ENCODE data around the gene SPG11. TPM values are rescaled to one million over a fixed set of nuclear protein-coding genes. Genes with fewer than 3 reads are reported as not detected.
"Not testable (repeated sequence)": the region's sequence is repeated elsewhere in the genome, so short reads cannot be mapped to it uniquely, and the experiment has no call there.

SPG11 gene
- total RNA-seq, 4 donors from 2014 or later, result 45.2 to 82.8 (median 55.5) TPM

DNA sequence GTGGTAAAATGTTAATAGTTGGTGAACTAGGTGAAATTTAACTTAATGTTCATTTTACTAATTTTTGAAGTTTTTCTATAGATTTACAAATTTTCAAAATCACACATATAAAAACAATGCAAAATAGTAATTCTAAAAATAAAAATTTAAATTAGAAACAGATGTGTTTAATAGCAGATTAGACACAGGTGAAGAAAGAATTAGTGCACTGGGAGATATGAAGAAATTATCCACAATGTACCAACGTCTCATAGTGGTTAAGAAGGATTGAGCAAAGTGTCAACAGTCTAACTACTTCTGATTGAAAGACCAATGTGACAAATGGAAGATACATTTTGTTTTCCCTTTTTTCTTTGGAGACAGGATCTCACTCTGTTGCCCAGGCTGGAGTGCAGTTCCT is 26.5 kb downstream of the SPG11 start:
- Histone ChIP-seq H3K36me3 (peaks cover 0 to 79% of the 10 kb centered on the region in 2 donors), H3K27ac (no peak overlapping the region)
- no peak for ATAC-seq

DNA sequence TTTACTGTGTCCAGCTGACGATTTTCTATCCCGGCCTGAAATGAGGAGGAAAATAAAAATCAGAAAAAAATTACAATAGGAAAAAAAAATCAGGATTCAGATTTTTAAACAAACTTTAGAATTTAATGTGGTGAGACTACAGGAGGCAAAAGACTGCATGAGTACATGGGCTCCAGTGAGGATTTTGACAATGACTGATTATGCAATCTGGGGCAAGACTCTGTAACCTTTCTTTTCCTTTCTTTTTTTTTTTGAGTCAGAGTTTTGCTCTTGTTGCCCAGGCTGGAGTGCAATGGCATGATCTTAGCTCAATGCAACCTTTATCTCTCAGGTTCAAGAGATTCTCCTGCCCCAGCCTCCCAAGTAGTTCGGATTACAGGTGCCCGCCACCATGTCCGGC is 29.9 kb downstream of the SPG11 start:
- ATAC-seq, result no peak
- no peaks in the 10 kb centered on the region for H3K9me3 ChIP-seq

More for the DNA sequence above, 26.5 kb downstream of the SPG11 start:
- TF ChIP-seq, protein P1, sequence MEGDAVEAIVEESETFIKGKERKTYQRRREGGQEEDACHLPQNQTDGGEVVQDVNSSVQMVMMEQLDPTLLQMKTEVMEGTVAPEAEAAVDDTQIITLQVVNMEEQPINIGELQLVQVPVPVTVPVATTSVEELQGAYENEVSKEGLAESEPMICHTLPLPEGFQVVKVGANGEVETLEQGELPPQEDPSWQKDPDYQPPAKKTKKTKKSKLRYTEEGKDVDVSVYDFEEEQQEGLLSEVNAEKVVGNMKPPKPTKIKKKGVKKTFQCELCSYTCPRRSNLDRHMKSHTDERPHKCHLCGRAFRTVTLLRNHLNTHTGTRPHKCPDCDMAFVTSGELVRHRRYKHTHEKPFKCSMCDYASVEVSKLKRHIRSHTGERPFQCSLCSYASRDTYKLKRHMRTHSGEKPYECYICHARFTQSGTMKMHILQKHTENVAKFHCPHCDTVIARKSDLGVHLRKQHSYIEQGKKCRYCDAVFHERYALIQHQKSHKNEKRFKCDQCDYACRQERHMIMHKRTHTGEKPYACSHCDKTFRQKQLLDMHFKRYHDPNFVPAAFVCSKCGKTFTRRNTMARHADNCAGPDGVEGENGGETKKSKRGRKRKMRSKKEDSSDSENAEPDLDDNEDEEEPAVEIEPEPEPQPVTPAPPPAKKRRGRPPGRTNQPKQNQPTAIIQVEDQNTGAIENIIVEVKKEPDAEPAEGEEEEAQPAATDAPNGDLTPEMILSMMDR (IDR thresholded peaks at IDR 0.05), result no peak
- TF ChIP-seq POLR2AphosphoS5 (IDR thresholded peaks at IDR 0.05) (no peak), EP300 (IDR thresholded peaks at IDR 0.05) (no peak), POLR2A (IDR thresholded peaks at IDR 0.05) (no peak)
- Histone ChIP-seq H3K4me3 (no peak overlapping the region), H3K4me1 (no peaks in the 10 kb centered on the region), H3K9me3 (no peaks in the 10 kb centered on the region), H3K27me3 (no peaks in the 10 kb centered on the region)
- 74 to 82% methylated on average over 1 of the region's 1 CpG for WGBS, 2 donors (ENCODE audit: low coverage in 1 of 2)

DNA sequence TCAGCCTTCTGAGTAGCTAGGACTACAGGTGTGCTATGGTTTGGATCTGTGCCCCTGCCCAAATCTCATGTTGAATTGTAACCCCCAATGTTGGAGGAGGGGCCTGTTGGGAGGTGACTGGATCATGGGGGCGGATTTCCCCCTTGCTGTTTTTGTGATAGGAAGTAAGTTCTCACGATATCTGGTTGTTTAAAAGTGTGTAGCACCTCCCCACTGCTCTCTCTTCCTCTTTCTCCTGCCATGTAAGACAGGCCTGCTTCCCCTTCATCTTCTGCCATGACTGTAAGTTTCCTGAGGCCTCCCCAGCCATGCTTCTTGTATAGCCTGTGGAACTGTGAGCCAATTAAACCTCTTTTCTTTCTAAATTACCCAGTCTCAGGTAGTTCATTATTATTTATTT is 38.2 kb downstream of the SPG11 start:
- H3K9me3 ChIP-seq, H3K4me1 ChIP-seq, ATAC-seq, H3K4me3 ChIP-seq, H3K27ac ChIP-seq, H3K27me3 ChIP-seq: not testable (repeated sequence)
- 88% methylated on average over 2 of the region's 2 CpGs; no CpG with 5 or more reads in 1 of the 2 donors for WGBS, 2 donors (ENCODE audit: low coverage in 1 of 2)
- H3K36me3 ChIP-seq, result peaks cover 0 to 95% of the 10 kb centered on the region in 2 donors

More for the DNA sequence above, 29.9 kb downstream of the SPG11 start:
- no peak for TF ChIP-seq EP300 (IDR thresholded peaks at IDR 0.05)
- TF ChIP-seq, protein P1 (IDR thresholded peaks at IDR 0.05), result no peak
- no peak for TF ChIP-seq POLR2A (IDR thresholded peaks at IDR 0.05)
- TF ChIP-seq POLR2AphosphoS5 (IDR thresholded peaks at IDR 0.05), result no peak
- H3K4me1 ChIP-seq, result no peaks in the 10 kb centered on the region
- H3K4me3 ChIP-seq, result no peak overlapping the region
- no peak overlapping the region for H3K27ac ChIP-seq
- WGBS, 2 donors (ENCODE audit: low coverage in 1 of 2), result 77 to 89% methylated on average over 2 to 5 of the region's 5 CpGs
- H3K27me3 ChIP-seq, result no peaks in the 10 kb centered on the region
- H3K36me3 ChIP-seq, result peaks cover 0 to 94% of the 10 kb centered on the region in 2 donors

DNA sequence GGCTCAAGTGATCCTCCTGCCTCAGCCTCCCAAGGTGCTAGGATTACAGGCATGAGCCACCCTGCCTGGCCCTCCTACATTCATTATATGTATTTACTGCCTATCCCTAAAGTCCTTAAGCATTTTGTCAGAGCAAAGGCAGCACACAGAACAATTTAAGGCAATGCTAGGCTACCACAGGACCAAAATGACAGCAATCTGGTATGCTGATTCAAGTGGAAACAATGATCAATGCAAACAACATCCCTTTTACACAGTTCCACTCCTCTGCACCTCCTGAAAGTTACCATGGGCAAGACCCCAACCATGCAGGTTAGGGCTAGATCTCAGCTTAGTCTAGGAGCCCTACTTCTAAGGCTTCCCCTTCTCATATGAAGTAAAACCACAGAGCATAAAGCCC is 40.3 kb downstream of the SPG11 start:
- H3K4me3 ChIP-seq, result no peak overlapping the region
- H3K27me3 ChIP-seq, result no peaks in the 10 kb centered on the region
- no peaks in the 10 kb centered on the region for H3K4me1 ChIP-seq
- H3K27ac ChIP-seq, result no peak overlapping the region
- peaks cover 0 to 95% of the 10 kb centered on the region in 2 donors for H3K36me3 ChIP-seq
- ATAC-seq, result no peak
- TF ChIP-seq POLR2A (IDR thresholded peaks at IDR 0.05) (no peak), EP300 (IDR thresholded peaks at IDR 0.05) (no peak), POLR2AphosphoS5 (IDR thresholded peaks at IDR 0.05) (no peak)
- TF ChIP-seq, protein P1 (IDR thresholded peaks at IDR 0.05), result no peak
- no peaks in the 10 kb centered on the region for H3K9me3 ChIP-seq

DNA sequence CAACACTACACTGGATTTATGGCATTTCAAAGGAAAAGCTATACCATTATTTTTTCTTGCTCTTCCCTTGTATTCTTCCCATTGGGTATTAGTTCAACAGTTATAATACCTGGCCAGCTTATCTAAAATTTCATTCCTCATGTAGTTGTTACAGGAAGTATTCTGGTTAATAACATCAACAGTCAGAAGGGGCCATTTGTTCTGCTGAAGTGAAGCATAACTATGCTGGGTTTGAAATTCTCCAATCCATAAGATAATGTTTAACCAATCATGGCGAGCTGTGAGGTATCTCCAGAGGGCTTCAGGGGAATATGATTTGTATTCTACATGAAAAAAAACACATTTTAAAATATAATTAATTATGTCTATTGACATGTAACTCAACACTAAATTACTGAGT is 43.4 kb downstream of the SPG11 start:
- WGBS, 2 donors (ENCODE audit: low coverage in 1 of 2), result 93 to 100% methylated on average over 1 of the region's 1 CpG
- H3K4me3 ChIP-seq, result no peak overlapping the region
- peaks cover 0 to 93% of the 10 kb centered on the region in 2 donors for H3K36me3 ChIP-seq
- H3K27me3 ChIP-seq, result no peaks in the 10 kb centered on the region
- no peaks in the 10 kb centered on the region for H3K9me3 ChIP-seq
- H3K27ac ChIP-seq, result no peak overlapping the region
- TF ChIP-seq POLR2AphosphoS5 (IDR thresholded peaks at IDR 0.05), result no peak
- TF ChIP-seq POLR2A (IDR thresholded peaks at IDR 0.05), result no peak
- TF ChIP-seq, protein P1 (IDR thresholded peaks at IDR 0.05), result no peak
- no peak for TF ChIP-seq EP300 (IDR thresholded peaks at IDR 0.05)
- no peaks in the 10 kb centered on the region for H3K4me1 ChIP-seq
- ATAC-seq, result no peak
